ENCODE measurements around the gene ZNF691.

DNA sequence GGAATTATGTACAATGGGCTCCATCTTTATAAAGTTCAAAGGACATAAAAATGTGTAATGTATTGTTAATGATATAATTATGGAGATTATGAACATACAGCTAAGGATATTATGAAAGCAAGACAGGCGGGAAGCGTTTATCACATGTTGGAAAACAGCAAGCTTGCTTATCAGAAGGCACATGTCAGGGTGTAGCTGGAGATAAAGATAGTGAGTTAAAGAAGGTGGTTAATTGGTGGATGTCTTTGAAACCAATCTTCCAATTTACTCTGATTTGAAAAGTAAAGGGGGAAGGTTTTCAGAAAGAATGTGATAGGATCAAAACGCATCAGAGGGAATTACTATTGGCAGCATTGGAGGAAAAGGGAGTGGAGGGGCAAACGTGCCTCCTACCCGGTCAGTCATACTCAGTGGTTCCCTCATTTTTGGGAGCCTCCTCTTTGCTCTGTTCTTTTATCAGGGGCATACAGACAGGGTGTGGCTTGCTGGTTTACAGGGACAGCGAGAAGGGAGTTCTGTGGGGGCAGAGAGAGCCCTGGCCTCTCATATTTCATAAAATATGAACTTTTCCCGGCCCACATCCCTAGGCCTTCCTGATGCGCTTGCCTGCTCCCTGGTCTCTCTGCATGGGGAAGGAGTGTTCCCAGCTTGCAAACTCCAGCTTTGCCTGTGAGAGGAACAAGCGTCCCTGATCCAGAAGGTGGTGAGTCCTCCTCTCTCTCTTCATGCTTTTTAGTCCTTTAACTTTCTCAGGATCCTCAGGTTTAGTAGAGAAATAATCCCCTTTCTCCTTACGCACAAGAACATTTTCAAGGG is 21.2 kb upstream of the ZNF691 start:
- TF ChIP-seq, protein P1, sequence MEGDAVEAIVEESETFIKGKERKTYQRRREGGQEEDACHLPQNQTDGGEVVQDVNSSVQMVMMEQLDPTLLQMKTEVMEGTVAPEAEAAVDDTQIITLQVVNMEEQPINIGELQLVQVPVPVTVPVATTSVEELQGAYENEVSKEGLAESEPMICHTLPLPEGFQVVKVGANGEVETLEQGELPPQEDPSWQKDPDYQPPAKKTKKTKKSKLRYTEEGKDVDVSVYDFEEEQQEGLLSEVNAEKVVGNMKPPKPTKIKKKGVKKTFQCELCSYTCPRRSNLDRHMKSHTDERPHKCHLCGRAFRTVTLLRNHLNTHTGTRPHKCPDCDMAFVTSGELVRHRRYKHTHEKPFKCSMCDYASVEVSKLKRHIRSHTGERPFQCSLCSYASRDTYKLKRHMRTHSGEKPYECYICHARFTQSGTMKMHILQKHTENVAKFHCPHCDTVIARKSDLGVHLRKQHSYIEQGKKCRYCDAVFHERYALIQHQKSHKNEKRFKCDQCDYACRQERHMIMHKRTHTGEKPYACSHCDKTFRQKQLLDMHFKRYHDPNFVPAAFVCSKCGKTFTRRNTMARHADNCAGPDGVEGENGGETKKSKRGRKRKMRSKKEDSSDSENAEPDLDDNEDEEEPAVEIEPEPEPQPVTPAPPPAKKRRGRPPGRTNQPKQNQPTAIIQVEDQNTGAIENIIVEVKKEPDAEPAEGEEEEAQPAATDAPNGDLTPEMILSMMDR (IDR thresholded peaks at IDR 0.05; ENCODE audit: insufficient read depth, low read length, poor library complexity, severe bottlenecking): no peak
- no peak for TF ChIP-seq EZH2phosphoT487 (conservative IDR thresholded peaks at IDR 0.05; ENCODE audit: low read length)
